T-helper 1 cell treated with Interleukin-12 subunit alpha and Interleukin-12 subunit beta and Interleukin-4 antibody, amounts not matched to agents 30 μg/mL and 1 μg/mL, for 36 hours (primary cell): ENCODE results near the gene MMP24OS.

Experiments used
- H3K27ac Mint-ChIP-seq: one replicate; pipeline ENCODE4 v1.8.0; 2021; ENCODE audit warnings: mild to moderate bottlenecking, mixed read lengths
- H3K27me3 Mint-ChIP-seq: one replicate; pipeline ENCODE4 v1.8.0; 2021; ENCODE audit warnings: low read depth, mixed read lengths
- H3K36me3 Mint-ChIP-seq: one replicate; pipeline ENCODE4 v1.8.0; 2021; ENCODE audit warnings: low read depth, mixed read lengths
- H3K4me1 Mint-ChIP-seq: one replicate; pipeline ENCODE4 v1.8.0; 2021; ENCODE audit warnings: low read depth, mixed read lengths
- H3K4me3 Mint-ChIP-seq: one replicate; pipeline ENCODE4 v1.8.0; 2021; ENCODE audit warnings: mild to moderate bottlenecking, moderate library complexity, mixed read lengths
- H3K9me3 Mint-ChIP-seq: one replicate; pipeline ENCODE4 v1.8.0; 2021; ENCODE audit warnings: mixed read lengths

The MMP24OS gene

GRCh38 chr20:35243317-35243716, 34.6 kb downstream of the MMP24OS start:
- peaks cover 3% of the 10 kb centered on the region for H3K4me1 Mint-ChIP-seq
- no peaks in the 10 kb centered on the region for H3K27me3 Mint-ChIP-seq
- H3K4me3 Mint-ChIP-seq, result no peak overlapping the region
- H3K9me3 Mint-ChIP-seq, result no peaks in the 10 kb centered on the region
- H3K36me3 Mint-ChIP-seq, result no peaks in the 10 kb centered on the region
- H3K27ac Mint-ChIP-seq, result no peak overlapping the region

- H3K4me1 Mint-ChIP-seq, result peaks cover 3% of the 10 kb centered on the region
- H3K27ac Mint-ChIP-seq, result no peak overlapping the region
- H3K36me3 Mint-ChIP-seq, result peaks cover 3% of the 10 kb centered on the region
- H3K4me3 Mint-ChIP-seq, result no peak overlapping the region
- no peaks in the 10 kb centered on the region for H3K27me3 Mint-ChIP-seq
- H3K9me3 Mint-ChIP-seq, result no peaks in the 10 kb centered on the region
Measured at GRCh38 chr20:35240811-35241293, 37.1 kb downstream of the MMP24OS start.

GRCh38 chr20:35240083-35240810, 37.7 kb downstream of the MMP24OS start:
- H3K36me3 Mint-ChIP-seq, result peaks cover 3% of the 10 kb centered on the region
- H3K4me3 Mint-ChIP-seq, result no peak overlapping the region
- H3K9me3 Mint-ChIP-seq, result no peaks in the 10 kb centered on the region
- H3K4me1 Mint-ChIP-seq, result peaks cover 3% of the 10 kb centered on the region
- no peak overlapping the region for H3K27ac Mint-ChIP-seq
- H3K27me3 Mint-ChIP-seq, result no peaks in the 10 kb centered on the region

GRCh38 chr20:35238735-35239134, 39.2 kb downstream of the MMP24OS start:
- Mint-ChIP-seq H3K36me3 (peaks cover 3% of the 10 kb centered on the region), H3K4me3 (no peak overlapping the region), H3K27me3 (no peaks in the 10 kb centered on the region), H3K27ac (no peak overlapping the region), H3K9me3 (no peaks in the 10 kb centered on the region), H3K4me1 (peaks cover 3% of the 10 kb centered on the region)

- H3K27ac Mint-ChIP-seq, result no peak overlapping the region
Measured at GRCh38 chr20:35238170-35238569, 39.8 kb downstream of the MMP24OS start.

GRCh38 chr20:35237486-35237885, 40.4 kb downstream of the MMP24OS start:
- Mint-ChIP-seq H3K27ac (no peak overlapping the region), H3K36me3 (peaks cover 3% of the 10 kb centered on the region)

More at GRCh38 chr20:35238170-35238569, 39.8 kb downstream of the MMP24OS start:
- H3K4me3 Mint-ChIP-seq, result no peak overlapping the region
- H3K27me3 Mint-ChIP-seq, result no peaks in the 10 kb centered on the region
- no peaks in the 10 kb centered on the region for H3K9me3 Mint-ChIP-seq
- peaks cover 3% of the 10 kb centered on the region for H3K4me1 Mint-ChIP-seq
- peaks cover 3% of the 10 kb centered on the region for H3K36me3 Mint-ChIP-seq

GRCh38 chr20:35235881-35236280, 42.0 kb downstream of the MMP24OS start:
- Mint-ChIP-seq H3K27me3 (peaks cover 1% of the 10 kb centered on the region), H3K27ac (no peak overlapping the region), H3K4me3 (no peak overlapping the region), H3K36me3 (peaks cover 3% of the 10 kb centered on the region), H3K4me1 (peaks cover 3% of the 10 kb centered on the region), H3K9me3 (no peaks in the 10 kb centered on the region)

More at GRCh38 chr20:35237486-35237885, 40.4 kb downstream of the MMP24OS start:
- Mint-ChIP-seq H3K27me3 (no peaks in the 10 kb centered on the region), H3K9me3 (no peaks in the 10 kb centered on the region), H3K4me3 (no peak overlapping the region), H3K4me1 (peaks cover 3% of the 10 kb centered on the region)

GRCh38 chr20:35232575-35232974, 45.3 kb downstream of the MMP24OS start:
- Mint-ChIP-seq H3K4me1 (no peaks in the 10 kb centered on the region), H3K4me3 (no peak overlapping the region), H3K9me3 (no peaks in the 10 kb centered on the region), H3K27ac (no peak overlapping the region), H3K36me3 (peaks cover 3% of the 10 kb centered on the region), H3K27me3 (peaks cover 27% of the 10 kb centered on the region)

- Mint-ChIP-seq H3K4me1 (peaks cover 6% of the 10 kb centered on the region), H3K27ac (no peak overlapping the region), H3K9me3 (no peaks in the 10 kb centered on the region), H3K36me3 (peaks cover 6% of the 10 kb centered on the region), H3K4me3 (peak overlapping the region; percentile 57), H3K27me3 (peaks cover 59% of the 10 kb centered on the region)
Measured at GRCh38 chr20:35226884-35227681, 50.8 kb downstream of the MMP24OS start.
